SK-N-MC (cell line): ENCODE results near the gene SPG7.

Source experiments
- EZH2 ChIP-seq: fragments of 200-600 bp; sonication (generic); IDR thresholded peaks from one replicate; pipeline ENCODE4 v1.6.1; 2017; ENCODE audit warnings: antibody characterized with exemption
- POLR2AphosphoS5 ChIP-seq: IDR thresholded peaks from 2 replicates; pipeline ENCODE4 v1.6.1; 2012; ENCODE audit warnings: mild to moderate bottlenecking, low read depth, low read length, borderline replicate concordance

GRCh38 chr16:89544113-89544512, 35.9 kb downstream of the SPG7 start:
- TF ChIP-seq EZH2: no peak
- no peak for TF ChIP-seq POLR2AphosphoS5
